Activated naive CD4-positive, alpha-beta T cell treated with anti-CD3 and anti-CD28 coated beads for 36 hours (primary cell): Measurements from ENCODE around the gene SMC5. TPM values are rescaled to one million over a fixed set of nuclear protein-coding genes. Genes with fewer than 3 reads are reported as not detected.
"Not testable (repeated sequence)": the region's sequence is repeated elsewhere in the genome, so short reads cannot be mapped to it uniquely, and the experiment has no call there.

Experiments used
- CTCF ChIA-PET: fragments of 350-600 bp; sonication (Branson Sonifier 250); formaldehyde crosslinking; loops from one replicate; lab custom pipeline; 2021; ENCODE audit warnings: antibody characterized with exemption; lab: Charles Lee
- DNase-seq: peaks from one replicate; pipeline ENCODE4 v3.0.0-alpha.2; 2020
- H3K27ac Mint-ChIP-seq: one replicate; pipeline ENCODE4 v1.8.0; 2021; ENCODE audit warnings: mild to moderate bottlenecking, mixed read lengths
- H3K27me3 Mint-ChIP-seq: one replicate; pipeline ENCODE4 v1.8.0; 2021; ENCODE audit warnings: low read depth, mixed read lengths
- H3K36me3 Mint-ChIP-seq: one replicate; pipeline ENCODE4 v1.8.0; 2021; ENCODE audit warnings: low read depth, mixed read lengths
- H3K4me1 Mint-ChIP-seq: one replicate; pipeline ENCODE4 v1.8.0; 2021; ENCODE audit warnings: low read depth, mixed read lengths
- H3K4me3 Mint-ChIP-seq: one replicate; pipeline ENCODE4 v1.8.0; 2021; ENCODE audit warnings: mild to moderate bottlenecking, moderate library complexity, mixed read lengths
- H3K9me3 Mint-ChIP-seq: one replicate; pipeline ENCODE4 v1.8.0; 2021; ENCODE audit warnings: mixed read lengths
- intact Hi-C: fragments of 100-400 bp; cut with micrococcal nuclease; formaldehyde crosslinking; loops from one replicate; pipeline ENCODE4 v1.15.1; 2023
- total RNA-seq, 2 experiments: library from RNA; stranded (reverse); gene quantifications; one replicate each; pipeline ENCODE4 v1.2.3, GENCODE V29; 2021

Gene SMC5
- total RNA-seq, 2 experiments from 2014 or later, result 30.4 to 31.2 TPM

- Mint-ChIP-seq H3K4me3 (no peak overlapping the region), H3K36me3 (peaks cover 34% of the 10 kb centered on the region), H3K27ac (no peak overlapping the region), H3K27me3 (no peaks in the 10 kb centered on the region), H3K4me1 (no peaks in the 10 kb centered on the region), H3K9me3 (no peaks in the 10 kb centered on the region)
- intact Hi-C loops, result no loop called here
- DNase-seq, result no peak
- CTCF ChIA-PET, result interaction anchor here (0.8 kb wide), 1 partner anchor 83 kb away, joined by 4 read pairs; no protein-coding TSS in a partner anchor
These were observed 59.2 kb downstream of the SMC5 start for GRCh38 chr9:70318002-70318401.

GRCh38 chr9:70322096-70322495 is 63.3 kb downstream of the SMC5 start:
- Mint-ChIP-seq H3K4me1 (no peaks in the 10 kb centered on the region), H3K36me3 (peaks cover 47% of the 10 kb centered on the region), H3K9me3 (no peaks in the 10 kb centered on the region), H3K27me3 (no peaks in the 10 kb centered on the region), H3K4me3 (no peak overlapping the region), H3K27ac (no peak overlapping the region)
- CTCF ChIA-PET, result no interaction called here
- DNase-seq, result no peak
- intact Hi-C loops, result loop anchor here (5.0 kb wide), 1 partner anchor 35 kb away; no protein-coding TSS in a partner anchor

GRCh38 chr9:70324963-70325362 is 66.2 kb downstream of the SMC5 start:
- Mint-ChIP-seq H3K4me1 (no peaks in the 10 kb centered on the region), H3K27ac (no peak overlapping the region), H3K4me3 (no peak overlapping the region), H3K9me3 (peaks cover 8% of the 10 kb centered on the region), H3K27me3 (no peaks in the 10 kb centered on the region), H3K36me3 (peaks cover 69% of the 10 kb centered on the region)
- intact Hi-C loops, result loop anchor here (5.0 kb wide), 1 partner anchor 38 kb away; no protein-coding TSS in a partner anchor
- DNase-seq, result no peak
- CTCF ChIA-PET, result interaction anchor here (0.6 kb wide), 1 partner anchor 70 kb away, joined by 3 read pairs; no protein-coding TSS in a partner anchor

GRCh38 chr9:70328625-70329024 is 69.8 kb downstream of the SMC5 start:
- intact Hi-C loops, CTCF ChIA-PET, DNase-seq, H3K4me1 Mint-ChIP-seq, H3K9me3 Mint-ChIP-seq, H3K27ac Mint-ChIP-seq, H3K27me3 Mint-ChIP-seq, H3K4me3 Mint-ChIP-seq: not testable (repeated sequence)
- peaks cover 57% of the 10 kb centered on the region for H3K36me3 Mint-ChIP-seq

- no peak for DNase-seq
- H3K36me3 Mint-ChIP-seq, result peaks cover 18% of the 10 kb centered on the region
- H3K4me1 Mint-ChIP-seq, result no peaks in the 10 kb centered on the region
- no peak overlapping the region for H3K4me3 Mint-ChIP-seq
- H3K27me3 Mint-ChIP-seq, result no peaks in the 10 kb centered on the region
- no peak overlapping the region for H3K27ac Mint-ChIP-seq
- CTCF ChIA-PET, result interaction anchor here (0.6 to 4.2 kb wide), 14 partner anchors 21 to 268 kb away, joined by 3 to 52 read pairs (median 5); no protein-coding TSS in a partner anchor
- no peaks in the 10 kb centered on the region for H3K9me3 Mint-ChIP-seq
- intact Hi-C loops, result loop anchor here (1.0 to 2.0 kb wide), 3 partner anchors 66 to 262 kb away; no protein-coding TSS in a partner anchor
These were observed 81.8 kb downstream of the SMC5 start for GRCh38 chr9:70340572-70340971.

GRCh38 chr9:70347046-70347445 is 88.3 kb downstream of the SMC5 start:
- H3K36me3 Mint-ChIP-seq, result peaks cover 11% of the 10 kb centered on the region

GRCh38 chr9:70352356-70352755 is 93.6 kb downstream of the SMC5 start:
- no peak overlapping the region for H3K4me3 Mint-ChIP-seq
- CTCF ChIA-PET, result interaction anchor here (0.9 to 1.3 kb wide), 3 partner anchors 168 to 250 kb away, joined by 4 to 12 read pairs (median 4); no protein-coding TSS in a partner anchor
- peaks cover 11% of the 10 kb centered on the region for H3K36me3 Mint-ChIP-seq
- no peaks in the 10 kb centered on the region for H3K9me3 Mint-ChIP-seq
- no peak overlapping the region for H3K27ac Mint-ChIP-seq
- intact Hi-C loops, result loop anchor here (1.0 to 5.0 kb wide), 4 partner anchors 40 to 250 kb away; no protein-coding TSS in a partner anchor
- H3K27me3 Mint-ChIP-seq, result no peaks in the 10 kb centered on the region
- no peaks in the 10 kb centered on the region for H3K4me1 Mint-ChIP-seq
- DNase-seq, result no peak

More at GRCh38 chr9:70347046-70347445, 88.3 kb downstream of the SMC5 start:
- H3K27ac Mint-ChIP-seq, result no peak overlapping the region
- no peaks in the 10 kb centered on the region for H3K4me1 Mint-ChIP-seq
- H3K27me3 Mint-ChIP-seq, result no peaks in the 10 kb centered on the region
- CTCF ChIA-PET, result no interaction called here
- DNase-seq, result no peak
- no peaks in the 10 kb centered on the region for H3K9me3 Mint-ChIP-seq
- intact Hi-C loops, result no loop called here
- H3K4me3 Mint-ChIP-seq, result no peak overlapping the region

- no peaks in the 10 kb centered on the region for H3K27me3 Mint-ChIP-seq
- H3K9me3 Mint-ChIP-seq, result no peaks in the 10 kb centered on the region
- CTCF ChIA-PET, result interaction anchor here (0.9 to 1.3 kb wide), 3 partner anchors 167 to 250 kb away, joined by 4 to 12 read pairs (median 4); no protein-coding TSS in a partner anchor
- no peak overlapping the region for H3K4me3 Mint-ChIP-seq
- intact Hi-C loops, result loop anchor here (1.0 to 5.0 kb wide), 4 partner anchors 39 to 249 kb away; no protein-coding TSS in a partner anchor
- DNase-seq, result no peak
- peaks cover 9% of the 10 kb centered on the region for H3K36me3 Mint-ChIP-seq
- no peaks in the 10 kb centered on the region for H3K4me1 Mint-ChIP-seq
- H3K27ac Mint-ChIP-seq, result no peak overlapping the region
These were observed 94.0 kb downstream of the SMC5 start for GRCh38 chr9:70352802-70353201.

- CTCF ChIA-PET, result interaction anchor here (0.7 kb wide), 1 partner anchor 72 kb away, joined by 3 read pairs; no protein-coding TSS in a partner anchor
- Mint-ChIP-seq H3K4me3 (no peak overlapping the region), H3K9me3 (no peaks in the 10 kb centered on the region), H3K27ac (peak overlapping the region; percentile 65), H3K4me1 (no peaks in the 10 kb centered on the region), H3K27me3 (no peaks in the 10 kb centered on the region), H3K36me3 (peaks cover 3% of the 10 kb centered on the region)
- DNase-seq, result no peak
- intact Hi-C loops, result no loop called here
These were observed 97.0 kb downstream of the SMC5 start for GRCh38 chr9:70355801-70356200.

GRCh38 chr9:70362952-70363351 is 104.2 kb downstream of the SMC5 start:
- Mint-ChIP-seq H3K4me1 (no peaks in the 10 kb centered on the region), H3K27ac (no peak overlapping the region), H3K9me3 (no peaks in the 10 kb centered on the region), H3K4me3 (no peak overlapping the region), H3K36me3 (peaks cover 2% of the 10 kb centered on the region), H3K27me3 (no peaks in the 10 kb centered on the region)
- intact Hi-C loops, result no loop called here
- CTCF ChIA-PET, result interaction anchor here (1.2 kb wide), 1 partner anchor 239 kb away, joined by 4 read pairs; no protein-coding TSS in a partner anchor
- no peak for DNase-seq

- DNase-seq, result no peak
- Mint-ChIP-seq H3K27me3 (no peaks in the 10 kb centered on the region), H3K4me1 (no peaks in the 10 kb centered on the region), H3K9me3 (no peaks in the 10 kb centered on the region), H3K27ac (no peak overlapping the region), H3K36me3 (peaks cover 2% of the 10 kb centered on the region), H3K4me3 (no peak overlapping the region)
- CTCF ChIA-PET, result interaction anchor here (0.8 kb wide), 1 partner anchor 29 kb away, joined by 3 read pairs; no protein-coding TSS in a partner anchor
- intact Hi-C loops, result no loop called here
These were observed 105.0 kb downstream of the SMC5 start for GRCh38 chr9:70363760-70364159.

- H3K27me3 Mint-ChIP-seq, result no peaks in the 10 kb centered on the region
These were observed 108.6 kb downstream of the SMC5 start for GRCh38 chr9:70367305-70367930.

More at GRCh38 chr9:70367305-70367930, 108.6 kb downstream of the SMC5 start:
- Mint-ChIP-seq H3K36me3 (peaks cover 2% of the 10 kb centered on the region), H3K4me3 (no peak overlapping the region), H3K27ac (no peak overlapping the region), H3K4me1 (no peaks in the 10 kb centered on the region), H3K9me3 (no peaks in the 10 kb centered on the region)
- CTCF ChIA-PET, result interaction anchor here (0.6 to 1.0 kb wide), 3 partner anchors 24 to 143 kb away, joined by 3 read pairs; no protein-coding TSS in a partner anchor
- intact Hi-C loops, result no loop called here
- DNase-seq, result no peak
